Small intestine (tissue), 7 donors: ENCODE data around the gene ARID5B. TPM values are rescaled to one million over a fixed set of nuclear protein-coding genes. Genes with fewer than 3 reads are reported as not detected.

ENCODE experiments used
- DNase-seq, 2 donors: peaks; one replicate each; pipeline versions ENCODE4 v3.0.0 to v3.0.0-alpha.2; 2013
- FAIRE-seq: peaks from 2 replicates; lab custom pipeline; 2012; peaks lifted over from hg19 to GRCh38; lab: Jason Lieb, UNC
- H3K27ac ChIP-seq, 3 donors: one replicate each; pipeline ENCODE4 v1.5.1; 2013; ENCODE audit warnings: low read length in 2 of 3, mild to moderate bottlenecking in 2 of 3, control low read depth in 1 of 3, inconsistent platforms in 1 of 3, low read depth in 1 of 3, moderate library complexity in 1 of 3
- H3K27me3 ChIP-seq, 3 donors: one replicate each; pipeline ENCODE4 v1.6.1; 2013; ENCODE audit warnings: low read length in 3 of 3, inconsistent platforms in 1 of 3; ENCODE audit not compliant: control insufficient read depth in 3 of 3, insufficient read depth in 3 of 3
- H3K36me3 ChIP-seq, 3 donors: one replicate each; pipeline ENCODE4 v1.6.1; 2013; ENCODE audit warnings: low read length in 3 of 3, inconsistent platforms in 1 of 3, low read depth in 1 of 3, mild to moderate bottlenecking in 1 of 3, moderate library complexity in 1 of 3; ENCODE audit not compliant: control insufficient read depth in 3 of 3, insufficient read depth in 2 of 3
- H3K4me1 ChIP-seq, 3 donors: one replicate each; pipeline ENCODE4 v1.6.1; 2013; ENCODE audit warnings: low read length in 2 of 3, inconsistent platforms in 1 of 3, low read depth in 1 of 3, mild to moderate bottlenecking in 1 of 3, moderate library complexity in 1 of 3; ENCODE audit not compliant: control insufficient read depth in 3 of 3, insufficient read depth in 2 of 3
- H3K4me3 ChIP-seq, 3 donors: one replicate each; pipeline ENCODE4 v1.5.1; 2013; ENCODE audit warnings: low read length in 3 of 3, control low read depth in 1 of 3, inconsistent platforms in 1 of 3, low read depth in 1 of 3, mild to moderate bottlenecking in 1 of 3, moderate library complexity in 1 of 3
- H3K9me3 ChIP-seq, 2 donors: one replicate each; pipeline ENCODE4 v1.6.1; 2013; ENCODE audit warnings: low read depth in 1 of 2, low read length in 1 of 2; ENCODE audit not compliant: control insufficient read depth in 2 of 2, insufficient read depth in 1 of 2
- WGBS, 3 donors: extraction: QIAGEN DNeasy Blood & Tissue Kit; methylation state at CpG; one replicate each; pipeline ENCODE4 v1.1.7; 2013; 5-methylcytosine and 5-hydroxymethylcytosine counted together
- polyA plus RNA-seq, 4 donors: library from polyadenylated mRNA; stranded (reverse) in 3 of 4; unstranded in 1 of 4; fragments of 200-250 nt in 3 of 4; fragments of 120-200 nt in 1 of 4; gene quantifications; one replicate each; pipeline versions ENCODE4 v1.2.1 to v1.2.3, GENCODE V29; 2013
- donor health status: healthy with polysubstance abuse.
- donor health status: control.
- donor health status: control.
- donor health status: Bipolar disorder and iron deficiency.
- donor health status: healthy.

ARID5B gene
- polyA plus RNA-seq, 4 donors, result 1.1 to 24.6 (median 6.7) TPM

DNA sequence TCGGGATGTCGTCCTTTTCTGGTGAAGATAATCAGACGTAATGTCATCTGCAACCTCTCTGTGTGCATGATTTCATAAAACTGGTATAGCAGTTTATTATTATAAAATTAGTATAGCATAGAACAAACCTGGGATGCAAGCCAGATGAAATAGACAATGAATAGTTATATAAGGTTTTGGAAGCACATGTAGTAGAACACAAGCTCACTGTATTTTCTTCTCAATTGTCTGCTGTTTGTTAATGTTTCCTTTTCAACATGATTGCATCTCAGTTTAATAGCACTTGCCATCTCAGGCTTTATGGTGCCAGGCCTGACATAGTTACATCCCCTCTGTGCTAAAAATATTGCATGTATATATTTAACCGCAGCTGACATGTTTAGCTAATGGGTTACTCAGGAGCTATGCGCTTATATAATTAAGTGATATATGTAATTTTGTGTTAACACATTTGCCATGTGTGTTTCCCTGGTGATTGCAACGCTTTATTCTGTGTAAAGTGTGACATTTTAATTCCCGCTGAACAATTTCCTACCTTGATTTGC is 132.7 kb downstream of the ARID5B start:
- DNase-seq (no peak), FAIRE-seq (no peak)
- no peaks in the 10 kb centered on the region for H3K27me3 ChIP-seq
- H3K4me1 ChIP-seq, result peaks cover 0 to 24% (median 0%) of the 10 kb centered on the region in 3 donors
- no peak overlapping the region for H3K4me3 ChIP-seq
- H3K9me3 ChIP-seq, result no peaks in the 10 kb centered on the region
- peaks cover 0 to 15% (median 0%) of the 10 kb centered on the region in 3 donors for H3K36me3 ChIP-seq
- WGBS, 3 donors, result 82 to 94% (median 92%) methylated on average over 7 of the region's 7 CpGs
- no peak overlapping the region for H3K27ac ChIP-seq

DNA sequence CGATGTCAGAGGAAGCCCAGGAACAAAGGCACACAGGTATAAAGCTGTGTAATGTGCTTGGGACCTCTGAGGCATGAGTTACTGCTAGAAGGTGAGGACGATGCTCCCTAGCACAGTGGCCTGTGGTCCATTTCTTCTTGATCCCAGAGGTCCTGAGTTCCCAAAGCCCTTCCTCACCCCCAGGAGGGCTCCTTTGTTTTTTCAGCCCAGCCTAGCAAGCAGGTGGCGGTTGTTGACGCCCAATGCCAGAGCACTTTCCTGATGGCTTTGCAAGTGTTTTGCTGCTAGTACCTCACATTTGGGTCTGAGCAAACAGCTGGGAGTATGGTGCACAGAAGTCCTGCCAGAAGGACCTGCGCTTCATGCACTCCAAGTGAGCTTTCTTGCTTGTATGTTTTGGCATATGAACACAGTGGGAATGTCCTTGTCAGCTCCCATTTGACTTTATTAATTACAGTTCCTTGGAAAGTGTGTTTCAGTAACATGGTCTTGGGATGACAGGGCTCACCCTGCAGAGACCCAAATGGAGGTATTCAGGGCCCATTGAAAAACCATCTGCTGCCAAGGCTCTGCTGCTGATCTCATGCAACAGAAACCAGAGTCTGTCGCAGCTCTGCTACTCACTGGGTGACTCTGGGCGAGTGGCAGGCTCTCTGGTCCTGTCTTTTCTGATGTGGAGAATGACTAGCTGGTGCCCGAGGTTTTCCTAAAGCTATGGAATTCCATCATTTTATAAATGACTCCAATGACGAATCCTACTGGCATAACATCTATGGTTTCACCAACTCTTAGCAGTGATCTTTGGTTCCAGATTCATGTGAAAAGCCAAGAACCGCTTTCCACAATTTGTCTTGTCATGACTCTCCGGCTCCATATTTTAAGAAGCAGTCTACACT is 134.9 kb downstream of the ARID5B start:
- no peak for FAIRE-seq

DNA sequence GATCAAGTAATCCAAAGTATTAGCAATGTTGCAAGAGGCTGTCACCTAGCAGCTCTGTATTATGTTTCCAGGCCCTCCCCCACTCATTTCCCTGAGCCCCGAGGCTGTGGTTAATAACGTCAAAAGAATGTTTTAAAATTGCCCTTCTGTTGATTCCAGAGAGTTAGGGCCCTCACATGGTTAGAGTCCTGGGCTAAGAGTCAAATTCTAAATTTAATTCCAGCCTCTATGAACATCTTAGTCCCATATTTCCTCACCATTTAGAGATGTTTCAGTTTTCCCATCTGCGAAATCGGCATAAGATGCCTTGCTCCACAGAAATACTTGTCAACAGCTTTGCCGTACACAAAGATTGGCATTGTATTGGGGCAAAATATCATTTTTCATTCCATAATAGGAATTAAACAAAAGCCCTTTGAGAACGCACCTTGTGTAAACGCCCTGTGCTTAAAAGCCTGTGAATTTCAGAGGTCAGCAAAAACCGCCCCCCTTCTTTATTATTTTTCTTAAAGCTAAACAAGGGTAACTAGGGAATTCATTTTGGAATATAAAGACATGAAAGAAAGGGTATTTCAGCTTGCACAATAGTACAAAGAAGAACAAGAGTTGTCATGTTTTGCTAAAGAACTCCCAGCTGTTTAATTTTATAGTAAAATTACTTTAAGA is 135.8 kb downstream of the ARID5B start:
- Histone ChIP-seq H3K4me1 (peaks cover 0 to 38% (median 4%) of the 10 kb centered on the region in 3 donors), H3K27me3 (no peaks in the 10 kb centered on the region), H3K9me3 (no peaks in the 10 kb centered on the region), H3K27ac (peak overlapping the region in 2 of 3 donors; percentile 68 to 81), H3K4me3 (no peak overlapping the region), H3K36me3 (peaks cover 0 to 8% (median 0%) of the 10 kb centered on the region in 3 donors)
- FAIRE-seq, result no peak
- DNase-seq, result no peak
- 54 to 59% (median 57%) methylated on average over 8 of the region's 8 CpGs for WGBS, 3 donors

More for the DNA sequence above, 134.9 kb downstream of the ARID5B start:
- 83 to 92% (median 89%) methylated on average over 11 of the region's 11 CpGs for WGBS, 3 donors
- DNase-seq, result no peak
- H3K9me3 ChIP-seq, result no peaks in the 10 kb centered on the region
- peaks cover 0 to 11% (median 0%) of the 10 kb centered on the region in 3 donors for H3K36me3 ChIP-seq
- H3K27me3 ChIP-seq, result no peaks in the 10 kb centered on the region
- peaks cover 0 to 38% (median 4%) of the 10 kb centered on the region in 3 donors for H3K4me1 ChIP-seq
- H3K27ac ChIP-seq, result peak overlapping the region in 2 of 3 donors; percentile 68 to 81
- no peak overlapping the region for H3K4me3 ChIP-seq

DNA sequence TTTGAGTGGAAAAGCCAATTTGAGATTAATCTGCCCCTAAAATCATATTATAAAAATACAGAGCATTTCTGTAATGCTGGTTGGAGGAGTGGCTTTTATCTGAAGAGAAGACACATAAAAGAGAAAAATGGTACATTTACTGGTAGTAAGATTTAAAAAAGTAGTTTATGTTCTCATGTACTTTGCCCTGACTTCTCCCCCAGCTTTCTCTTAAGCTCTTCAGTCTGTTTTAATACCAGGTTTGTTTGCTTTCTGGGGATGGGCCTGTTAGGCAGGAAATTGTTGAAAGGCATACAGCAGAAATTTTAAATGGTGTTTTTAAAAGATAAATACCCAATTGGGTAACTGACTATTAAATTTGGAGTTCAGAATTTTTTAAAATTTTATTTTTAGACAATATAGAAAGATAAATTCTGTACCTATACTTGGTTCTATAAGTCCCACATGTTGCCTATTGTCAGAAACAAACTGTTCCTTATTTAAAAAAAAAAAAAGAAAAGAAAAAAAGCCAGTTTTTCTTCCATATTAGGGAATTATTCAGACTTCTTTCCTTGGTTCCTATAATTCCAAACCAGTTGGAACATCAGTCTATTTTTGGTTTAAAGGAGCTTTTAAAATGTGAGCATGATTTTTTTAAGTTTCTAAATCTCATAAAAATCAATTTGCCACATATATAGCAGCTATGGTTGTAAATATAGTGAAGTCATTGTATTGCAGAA is 136.6 kb downstream of the ARID5B start:
- DNase-seq (peak; percentile 52 to 83), FAIRE-seq (no peak)
- Histone ChIP-seq H3K36me3 (peaks cover 0 to 8% (median 0%) of the 10 kb centered on the region in 3 donors), H3K27me3 (no peaks in the 10 kb centered on the region), H3K4me3 (no peak overlapping the region), H3K4me1 (peaks cover 0 to 40% (median 7%) of the 10 kb centered on the region in 3 donors), H3K27ac (peak overlapping the region in 1 of 3 donors; percentile 81), H3K9me3 (no peaks in the 10 kb centered on the region)

DNA sequence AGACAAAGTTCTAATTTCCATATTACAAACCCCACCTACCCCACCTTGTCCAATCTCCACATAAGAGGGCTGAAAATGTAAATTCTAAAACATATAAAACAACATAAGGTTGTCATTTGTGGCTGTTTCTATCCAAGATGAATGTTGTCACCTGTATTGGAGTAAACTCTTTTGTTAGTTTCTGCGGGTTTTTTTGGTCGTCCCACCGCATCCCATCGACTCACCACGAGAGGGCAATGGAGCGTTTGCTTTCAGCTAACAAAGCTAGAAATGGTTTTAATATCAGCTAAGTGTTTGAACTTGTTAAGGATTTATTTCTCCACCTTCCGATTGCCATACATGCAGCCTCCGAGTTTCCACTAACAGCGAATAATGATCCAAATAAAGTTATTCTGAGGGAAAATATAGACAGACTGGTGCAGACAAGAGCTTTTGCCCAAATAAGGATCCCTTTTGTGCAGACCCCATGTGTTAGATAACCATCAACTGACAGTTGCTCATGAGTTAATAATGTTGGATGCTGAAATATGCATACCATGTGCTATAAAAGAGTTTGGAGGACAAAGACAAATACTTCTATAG is 137.2 kb downstream of the ARID5B start:
- Histone ChIP-seq H3K27ac (peak overlapping the region in 1 of 3 donors; percentile 81), H3K27me3 (no peaks in the 10 kb centered on the region), H3K9me3 (no peaks in the 10 kb centered on the region), H3K36me3 (peaks cover 0 to 8% (median 0%) of the 10 kb centered on the region in 3 donors), H3K4me1 (peaks cover 0 to 47% (median 8%) of the 10 kb centered on the region in 3 donors), H3K4me3 (peak overlapping the region in 1 of 3 donors; percentile 2)
- 1 to 2% (median 1%) methylated on average over 9 of the region's 9 CpGs for WGBS, 3 donors
- FAIRE-seq (no peak), DNase-seq (peak; percentile 80 to 86)

DNA sequence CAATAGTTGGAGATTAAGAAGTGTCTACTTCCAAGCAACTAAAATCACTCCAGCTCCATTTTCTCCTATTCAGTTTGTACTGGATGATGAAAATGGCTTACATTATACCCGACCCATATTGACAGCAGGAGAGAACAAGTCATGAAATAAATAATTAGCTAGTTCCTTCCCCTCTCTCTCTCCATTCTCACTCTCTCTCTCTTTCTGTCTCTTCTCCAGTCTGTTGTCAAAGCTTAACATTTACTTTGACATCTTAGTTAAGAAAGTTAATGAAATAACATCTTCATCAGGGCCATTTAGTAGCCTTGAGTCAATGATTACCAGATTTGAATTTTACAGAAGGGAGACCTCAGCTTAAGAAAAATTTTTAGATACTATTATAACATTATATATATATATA is 138.5 kb downstream of the ARID5B start:
- DNase-seq, result no peak
- no peak for FAIRE-seq
- Histone ChIP-seq H3K4me3 (no peak overlapping the region), H3K36me3 (peaks cover 0 to 8% (median 0%) of the 10 kb centered on the region in 3 donors), H3K4me1 (peaks cover 0 to 56% (median 17%) of the 10 kb centered on the region in 3 donors), H3K27ac (peak overlapping the region in 1 of 3 donors; percentile 8), H3K9me3 (no peaks in the 10 kb centered on the region), H3K27me3 (no peaks in the 10 kb centered on the region)
- 57 to 68% (median 61%) methylated on average over 1 of the region's 1 CpG for WGBS, 3 donors

DNA sequence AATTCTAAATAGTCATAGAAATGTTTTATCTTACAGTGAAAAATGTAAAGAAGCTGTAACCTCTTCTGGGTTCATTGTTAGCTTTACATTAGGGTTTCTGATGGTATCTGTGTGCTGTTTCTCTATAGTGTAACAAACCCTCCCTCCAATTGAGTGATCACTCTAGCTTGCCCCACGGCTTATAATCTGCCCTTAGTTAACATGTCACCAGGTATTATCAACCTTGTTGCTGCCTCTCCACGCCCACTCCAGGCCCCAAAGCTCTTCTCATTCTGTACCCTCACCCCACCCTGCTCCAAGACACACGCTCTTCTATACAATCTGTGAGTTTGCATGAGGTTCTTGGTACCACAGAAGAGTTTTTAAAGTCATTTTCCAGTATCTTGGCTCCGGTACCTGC is 139.4 kb downstream of the ARID5B start:
- FAIRE-seq, result no peak
- peaks cover 0 to 5% (median 0%) of the 10 kb centered on the region in 3 donors for H3K36me3 ChIP-seq
- no peak for DNase-seq
- no peaks in the 10 kb centered on the region for H3K27me3 ChIP-seq
- H3K4me1 ChIP-seq, result peaks cover 0 to 63% (median 20%) of the 10 kb centered on the region in 3 donors
- 45 to 57% (median 46%) methylated on average over 4 of the region's 4 CpGs for WGBS, 3 donors
- no peak overlapping the region for H3K4me3 ChIP-seq
- peak overlapping the region in 1 of 3 donors; percentile 1 for H3K27ac ChIP-seq
- H3K9me3 ChIP-seq, result no peaks in the 10 kb centered on the region
